Sigmoid colon (tissue), 7 donors: ENCODE results near the gene HEXD. TPM values are rescaled to one million over a fixed set of nuclear protein-coding genes. Genes with fewer than 3 reads are reported as not detected.

Experiments
- DNase-seq: peaks from one replicate; pipeline ENCODE4 v3.0.0-alpha.2; 2019
- H3K27ac ChIP-seq, 4 donors: fragments of 200-600 bp; sonication (generic); one replicate each; pipeline ENCODE4 v1.5.1; 2016 to 2019; ENCODE audit warnings: mild to moderate bottlenecking in 1 of 4
- H3K27me3 ChIP-seq, 3 donors: fragments of 200-600 bp; sonication (generic); one replicate each; pipeline ENCODE4 v1.5.1; 2019; ENCODE audit warnings: mild to moderate bottlenecking in 1 of 3
- H3K36me3 ChIP-seq, 4 donors: fragments of 200-600 bp; sonication (generic); one replicate each; pipeline ENCODE4 v1.5.1; 2016 to 2019
- H3K4me1 ChIP-seq, 4 donors: fragments of 200-600 bp; sonication (generic); one replicate each; pipeline ENCODE4 v1.5.1; 2017 to 2019
- H3K4me3 ChIP-seq, 4 donors: fragments of 200-600 bp; sonication (generic); one replicate each; pipeline ENCODE4 v1.5.1; 2017 to 2019; ENCODE audit warnings: mild to moderate bottlenecking in 2 of 4, moderate library complexity in 1 of 4
- H3K9me3 ChIP-seq, 4 donors: fragments of 200-600 bp in 3 of 4; sonication (generic) in 3 of 4; one replicate each; pipeline versions ENCODE4 v1.5.1 to v1.6.1; 2013 to 2019
- EP300 ChIP-seq, 4 donors: sonication (generic); formaldehyde crosslinking; IDR thresholded peaks; one replicate each; pipeline ENCODE4 v1.6.1; 2017; ENCODE audit warnings: antibody characterized with exemption in 4 of 4
- POLR2A ChIP-seq, 2 donors: fragments of 450-650 bp; IDR thresholded peaks; one replicate each; pipeline ENCODE4 v1.6.1; 2016; ENCODE audit warnings: antibody characterized with exemption in 2 of 2, mild to moderate bottlenecking in 2 of 2, moderate library complexity in 2 of 2
- POLR2AphosphoS5 ChIP-seq, 4 donors: sonication (generic); formaldehyde crosslinking; IDR thresholded peaks; one replicate each; pipeline ENCODE4 v1.6.1; 2017; ENCODE audit warnings: antibody characterized with exemption in 4 of 4
- WGBS, 2 donors: extraction: QIAGEN DNeasy Blood & Tissue Kit; methylation state at CpG; one replicate each; pipeline ENCODE4 v1.1.7; 2013; 5-methylcytosine and 5-hydroxymethylcytosine counted together
- intact Hi-C: fragments of 100-400 bp; cut with DNase I; formaldehyde crosslinking; loops from one replicate; pipeline ENCODE4 v1.15.1; 2023
- polyA plus RNA-seq, 3 donors: library from polyadenylated mRNA; stranded (reverse); fragments of 200-250 nt; gene quantifications; one replicate each; pipeline ENCODE4 v1.2.3, GENCODE V29; 2013
- total RNA-seq, 4 donors: library from RNA; depleted of rRNA; stranded (reverse); fragments of >200 nt; gene quantifications; one replicate each; pipeline ENCODE4 v1.1.0, GENCODE V29; 2016
- TF ChIP-seq, protein P1 (sequence below), 4 experiments: fragments of 450-650 bp in 3 of 4; fragments of 200-600 bp in 1 of 4; IDR thresholded peaks; one replicate each; pipeline ENCODE4 v1.5.1; 2016 to 2019; ENCODE audit warnings: antibody characterized with exemption in 4 of 4, mild to moderate bottlenecking in 3 of 4, moderate library complexity in 2 of 4
- donor health status: healthy with polysubstance abuse.
- donor health status: Bipolar disorder and iron deficiency.
- donor health status: healthy.

Gene HEXD
- total and polyA plus RNA-seq, 7 donors: 9.5 to 46.2 (median 23.9) TPM

DNA sequence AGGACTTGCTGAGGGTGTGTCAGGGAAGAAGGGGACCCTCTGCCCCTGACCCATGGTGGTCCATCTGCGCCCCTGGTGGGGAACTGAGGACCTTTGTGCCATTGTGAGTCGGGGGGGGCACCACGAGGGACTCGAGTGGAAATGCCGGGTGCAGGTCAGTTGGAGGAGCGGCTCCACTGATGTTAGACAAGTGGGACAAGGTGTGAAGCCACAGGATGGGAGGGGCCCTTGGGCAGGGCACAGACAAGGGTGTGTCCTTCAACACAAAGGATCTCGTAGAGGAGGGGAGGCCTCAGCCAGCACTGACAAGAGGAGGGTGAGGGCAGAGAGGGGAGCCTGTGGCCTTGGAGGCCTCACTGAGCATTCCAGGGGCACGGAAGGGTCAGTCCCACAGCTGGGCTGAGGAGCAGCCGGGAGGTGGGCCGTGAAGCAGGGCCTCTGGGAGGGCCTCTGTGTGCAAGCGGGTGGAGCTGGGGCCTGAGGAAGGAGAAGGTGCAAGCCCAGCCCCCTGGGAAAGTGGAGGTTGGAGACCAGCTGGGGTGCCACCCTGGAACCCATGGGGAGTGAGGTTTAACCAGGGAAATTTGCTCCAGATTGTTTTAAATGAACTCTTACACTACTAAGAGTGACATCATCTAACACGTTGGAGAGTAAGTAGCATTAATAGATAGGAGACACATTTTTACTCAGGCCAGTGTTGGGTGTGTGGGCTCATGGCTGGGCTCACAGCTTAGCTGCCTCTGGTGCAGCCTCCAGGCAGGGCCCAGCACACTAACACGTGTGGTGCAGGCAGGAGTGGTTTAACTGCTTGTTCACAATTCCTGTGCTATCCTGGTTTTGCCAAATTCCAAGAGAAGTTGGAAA is 68.3 kb downstream of the HEXD start:
- Histone ChIP-seq H3K27me3 (no peaks in the 10 kb centered on the region), H3K4me3 (no peak overlapping the region), H3K9me3 (no peaks in the 10 kb centered on the region), H3K36me3 (peaks cover 27 to 75% (median 39%) of the 10 kb centered on the region in 4 donors), H3K27ac (no peak overlapping the region), H3K4me1 (peaks cover 0 to 8% (median 0%) of the 10 kb centered on the region in 4 donors)
- WGBS, 2 donors: 34 to 70% methylated on average over 13 of the region's 13 CpGs
- intact Hi-C loops: no loop called here
- TF ChIP-seq EP300 (IDR thresholded peaks at IDR 0.05) (no peak), POLR2A (IDR thresholded peaks at IDR 0.05) (no peak), POLR2AphosphoS5 (IDR thresholded peaks at IDR 0.05) (no peak)
- TF ChIP-seq, protein P1, sequence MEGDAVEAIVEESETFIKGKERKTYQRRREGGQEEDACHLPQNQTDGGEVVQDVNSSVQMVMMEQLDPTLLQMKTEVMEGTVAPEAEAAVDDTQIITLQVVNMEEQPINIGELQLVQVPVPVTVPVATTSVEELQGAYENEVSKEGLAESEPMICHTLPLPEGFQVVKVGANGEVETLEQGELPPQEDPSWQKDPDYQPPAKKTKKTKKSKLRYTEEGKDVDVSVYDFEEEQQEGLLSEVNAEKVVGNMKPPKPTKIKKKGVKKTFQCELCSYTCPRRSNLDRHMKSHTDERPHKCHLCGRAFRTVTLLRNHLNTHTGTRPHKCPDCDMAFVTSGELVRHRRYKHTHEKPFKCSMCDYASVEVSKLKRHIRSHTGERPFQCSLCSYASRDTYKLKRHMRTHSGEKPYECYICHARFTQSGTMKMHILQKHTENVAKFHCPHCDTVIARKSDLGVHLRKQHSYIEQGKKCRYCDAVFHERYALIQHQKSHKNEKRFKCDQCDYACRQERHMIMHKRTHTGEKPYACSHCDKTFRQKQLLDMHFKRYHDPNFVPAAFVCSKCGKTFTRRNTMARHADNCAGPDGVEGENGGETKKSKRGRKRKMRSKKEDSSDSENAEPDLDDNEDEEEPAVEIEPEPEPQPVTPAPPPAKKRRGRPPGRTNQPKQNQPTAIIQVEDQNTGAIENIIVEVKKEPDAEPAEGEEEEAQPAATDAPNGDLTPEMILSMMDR (IDR thresholded peaks at IDR 0.05): no peak
- DNase-seq: no peak

DNA sequence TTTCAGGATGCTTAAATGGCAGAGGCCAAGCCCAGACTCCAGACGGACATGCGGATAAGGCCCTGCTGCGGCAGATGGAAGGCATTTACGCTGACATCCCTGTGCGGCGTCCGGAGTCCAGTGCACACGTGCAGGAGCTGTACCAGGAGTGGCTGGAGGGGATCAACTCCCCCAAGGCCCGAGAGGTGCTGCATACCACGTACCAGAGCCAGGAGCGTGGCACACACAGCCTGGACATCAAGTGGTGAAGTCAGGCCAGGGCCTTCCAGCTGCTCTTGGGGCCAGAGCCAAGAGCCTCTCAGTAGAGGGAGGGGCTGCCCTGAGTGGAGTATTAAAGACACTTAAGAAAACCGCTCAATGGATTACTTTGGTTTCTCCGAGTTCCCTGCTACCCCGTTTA is 69.8 kb downstream of the HEXD start:
- peak overlapping the region in 1 of 4 donors; percentile 76 for H3K27ac ChIP-seq
- no peak for DNase-seq
- no peak for TF ChIP-seq EP300 (IDR thresholded peaks at IDR 0.05)

DNA sequence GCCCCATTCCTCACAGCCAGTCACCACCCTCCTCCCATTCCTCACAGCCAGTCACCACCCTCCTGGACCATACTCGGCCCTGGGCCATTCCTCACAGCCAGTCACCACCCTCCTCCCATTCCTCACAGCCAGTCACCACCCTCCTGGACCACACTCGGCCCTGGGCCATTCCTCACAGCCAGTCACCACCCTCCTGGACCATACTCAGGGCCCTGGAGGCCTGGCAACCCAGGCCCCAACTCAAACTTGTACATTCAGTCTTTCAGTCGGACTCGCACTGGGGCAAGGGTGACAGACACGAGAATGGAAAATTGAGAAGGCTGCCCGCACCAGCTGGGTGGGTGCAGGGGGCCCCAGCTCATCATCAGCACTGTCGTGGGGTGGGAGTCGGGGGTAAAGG is 71.0 kb downstream of the HEXD start:
- peak; percentile 70 for DNase-seq
- Histone ChIP-seq H3K4me3 (no peak overlapping the region), H3K4me1 (peaks cover 0 to 23% (median 12%) of the 10 kb centered on the region in 4 donors), H3K9me3 (no peaks in the 10 kb centered on the region), H3K27me3 (no peaks in the 10 kb centered on the region), H3K27ac (peak overlapping the region in 3 of 4 donors; percentile 50 to 76 (median 51)), H3K36me3 (peaks cover 25 to 48% (median 30%) of the 10 kb centered on the region in 4 donors)
- 82 to 83% methylated on average over 8 of the region's 8 CpGs for WGBS, 2 donors
- TF ChIP-seq EP300 (IDR thresholded peaks at IDR 0.05): no peak
- TF ChIP-seq, protein P1 (IDR thresholded peaks at IDR 0.05): no peak
- no peak for TF ChIP-seq POLR2A (IDR thresholded peaks at IDR 0.05)
- TF ChIP-seq POLR2AphosphoS5 (IDR thresholded peaks at IDR 0.05): no peak
- intact Hi-C loops: no loop called here

More for the DNA sequence above, 69.8 kb downstream of the HEXD start:
- intact Hi-C loops: no loop called here
- 88 to 89% methylated on average over 14 of the region's 14 CpGs for WGBS, 2 donors
- Histone ChIP-seq H3K4me1 (peaks cover 0 to 13% (median 4%) of the 10 kb centered on the region in 4 donors), H3K9me3 (no peaks in the 10 kb centered on the region), H3K36me3 (peaks cover 27 to 60% (median 37%) of the 10 kb centered on the region in 4 donors), H3K4me3 (no peak overlapping the region), H3K27me3 (no peaks in the 10 kb centered on the region)

DNA sequence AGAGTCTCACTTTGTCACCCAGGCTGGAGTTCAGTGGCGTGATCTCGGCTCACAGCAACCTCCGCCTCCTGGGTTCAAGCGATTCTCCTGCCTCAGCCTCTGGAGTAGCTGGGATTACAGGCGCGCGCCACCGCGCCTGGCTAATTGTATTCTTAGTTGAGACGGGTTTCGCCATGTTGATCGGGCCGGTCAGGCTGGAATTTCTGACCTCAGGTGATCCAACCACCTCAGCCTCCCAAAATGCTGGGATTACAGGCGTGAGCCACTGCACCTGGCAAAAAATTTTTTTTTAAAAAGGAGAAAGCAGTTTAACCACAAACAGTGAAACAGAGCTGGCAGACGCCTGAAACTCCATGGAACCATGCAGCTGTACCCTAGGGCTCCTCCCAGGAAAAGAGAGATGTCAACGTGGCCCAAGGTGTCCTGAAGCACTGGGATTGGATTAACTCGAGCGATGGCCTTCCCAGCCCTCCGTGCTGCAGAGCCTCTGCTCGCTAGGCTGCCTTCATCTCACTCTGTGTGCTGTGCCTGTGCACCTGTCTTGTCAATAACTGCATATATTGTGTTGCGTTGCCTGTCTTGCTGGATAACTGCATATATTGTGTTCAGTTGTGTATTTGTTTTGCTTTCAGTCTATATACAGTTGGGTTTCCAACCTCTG is 71.8 kb downstream of the HEXD start:
- Histone ChIP-seq H3K27me3 (no peaks in the 10 kb centered on the region), H3K36me3 (peaks cover 18 to 39% (median 24%) of the 10 kb centered on the region in 4 donors), H3K27ac (peak overlapping the region in 2 of 4 donors; percentile 51 to 76), H3K4me1 (peaks cover 0 to 28% (median 16%) of the 10 kb centered on the region in 4 donors), H3K9me3 (no peaks in the 10 kb centered on the region), H3K4me3 (no peak overlapping the region)
- 88 to 90% methylated on average over 21 of the region's 21 CpGs for WGBS, 2 donors
- no peak for DNase-seq
- intact Hi-C loops: loop anchor here (5.0 to 10.0 kb wide), 2 partner anchors 138 to 155 kb away; partner anchors contain the start of gene WDR45B
- TF ChIP-seq EP300 (IDR thresholded peaks at IDR 0.05) (no peak), POLR2A (IDR thresholded peaks at IDR 0.05) (no peak), POLR2AphosphoS5 (IDR thresholded peaks at IDR 0.05) (no peak)
- TF ChIP-seq, protein P1 (IDR thresholded peaks at IDR 0.05): no peak
